Thyroid gland (tissue), 4 donors: Measurements from ENCODE around the gene JDP2. TPM values are rescaled to one million over a fixed set of nuclear protein-coding genes. Genes with fewer than 3 reads are reported as not detected.

ENCODE experiments used
- DNase-seq, 2 donors: peaks; one replicate each; pipeline ENCODE4 v3.0.0-alpha.2; 2019
- H3K27ac ChIP-seq, 3 donors: fragments of 200-600 bp; sonication (generic); 1 replicate in 2 of 3; 2 replicates in 1 of 3; pipeline ENCODE4 v1.5.1; 2016 to 2019; ENCODE audit warnings: mild to moderate bottlenecking in 1 of 3, moderate library complexity in 1 of 3
- H3K27me3 ChIP-seq: fragments of 200-600 bp; sonication (generic); one replicate; pipeline ENCODE4 v1.5.1; 2019
- H3K36me3 ChIP-seq, 2 donors: fragments of 200-600 bp; sonication (generic); one replicate each; pipeline ENCODE4 v1.5.1; 2016 to 2019
- H3K4me1 ChIP-seq, 2 donors: fragments of 200-600 bp; sonication (generic); one replicate each; pipeline ENCODE4 v1.5.1; 2017 to 2019
- H3K4me3 ChIP-seq, 3 donors: fragments of 200-600 bp; sonication (generic); replicated peaks in 1 of 3; 1 replicate in 2 of 3; 2 replicates in 1 of 3; pipeline ENCODE4 v1.5.1; 2016; ENCODE audit warnings: mild to moderate bottlenecking in 1 of 3
- H3K9me3 ChIP-seq: fragments of 200-600 bp; sonication (generic); one replicate; pipeline ENCODE4 v1.5.1; 2017
- POLR2A ChIP-seq, 2 donors: fragments of 450-650 bp; IDR thresholded peaks; one replicate each; pipeline ENCODE4 v1.6.1; 2017; ENCODE audit warnings: antibody characterized with exemption in 2 of 2, mild to moderate bottlenecking in 2 of 2, moderate library complexity in 1 of 2
- WGBS, 2 donors: methylation state at CpG; one replicate each; pipeline ENCODE4 v1.1.5; 2017; 5-methylcytosine and 5-hydroxymethylcytosine counted together
- intact Hi-C: fragments of 100-400 bp; cut with DNase I; formaldehyde crosslinking; loops from one replicate; pipeline ENCODE4 v1.15.1; 2023
- total RNA-seq, 4 donors: library from RNA; depleted of rRNA; stranded (reverse); fragments of >200 nt; gene quantifications; one replicate each; pipeline ENCODE4 v1.2.3, GENCODE V29; 2016
- TF ChIP-seq, protein P1 (sequence below), 6 experiments: fragments of 200-600 bp in 3 of 6; fragments of 450-650 bp in 3 of 6; sonication (generic) in 3 of 6; IDR thresholded peaks; one replicate each; pipeline ENCODE4 v1.5.1; 2016 to 2019; ENCODE audit warnings: antibody characterized with exemption in 6 of 6, mild to moderate bottlenecking in 2 of 6, inconsistent platforms in 1 of 6, moderate library complexity in 1 of 6

JDP2 gene
- total RNA-seq, 4 donors from 2014 or later: 24.2 to 54.6 (median 36.3) TPM

- Histone ChIP-seq H3K36me3 (peaks cover 0 to 7% of the 10 kb centered on the region in 2 donors), H3K4me3 (no peak overlapping the region), H3K9me3 (no peaks in the 10 kb centered on the region), H3K27ac (no peak overlapping the region), H3K27me3 (no peaks in the 10 kb centered on the region), H3K4me1 (no peaks in the 10 kb centered on the region)
- no peak for DNase-seq
- WGBS, 2 donors: 76 to 77% methylated on average over 11 of the region's 11 CpGs
- TF ChIP-seq, protein P1, sequence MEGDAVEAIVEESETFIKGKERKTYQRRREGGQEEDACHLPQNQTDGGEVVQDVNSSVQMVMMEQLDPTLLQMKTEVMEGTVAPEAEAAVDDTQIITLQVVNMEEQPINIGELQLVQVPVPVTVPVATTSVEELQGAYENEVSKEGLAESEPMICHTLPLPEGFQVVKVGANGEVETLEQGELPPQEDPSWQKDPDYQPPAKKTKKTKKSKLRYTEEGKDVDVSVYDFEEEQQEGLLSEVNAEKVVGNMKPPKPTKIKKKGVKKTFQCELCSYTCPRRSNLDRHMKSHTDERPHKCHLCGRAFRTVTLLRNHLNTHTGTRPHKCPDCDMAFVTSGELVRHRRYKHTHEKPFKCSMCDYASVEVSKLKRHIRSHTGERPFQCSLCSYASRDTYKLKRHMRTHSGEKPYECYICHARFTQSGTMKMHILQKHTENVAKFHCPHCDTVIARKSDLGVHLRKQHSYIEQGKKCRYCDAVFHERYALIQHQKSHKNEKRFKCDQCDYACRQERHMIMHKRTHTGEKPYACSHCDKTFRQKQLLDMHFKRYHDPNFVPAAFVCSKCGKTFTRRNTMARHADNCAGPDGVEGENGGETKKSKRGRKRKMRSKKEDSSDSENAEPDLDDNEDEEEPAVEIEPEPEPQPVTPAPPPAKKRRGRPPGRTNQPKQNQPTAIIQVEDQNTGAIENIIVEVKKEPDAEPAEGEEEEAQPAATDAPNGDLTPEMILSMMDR (IDR thresholded peaks at IDR 0.05): no peak
- no peak for TF ChIP-seq POLR2A (IDR thresholded peaks at IDR 0.05)
- intact Hi-C loops: no loop called here
Observed at GRCh38 chr14:75476274-75476995, 48.6 kb downstream of the JDP2 start.

DNA sequence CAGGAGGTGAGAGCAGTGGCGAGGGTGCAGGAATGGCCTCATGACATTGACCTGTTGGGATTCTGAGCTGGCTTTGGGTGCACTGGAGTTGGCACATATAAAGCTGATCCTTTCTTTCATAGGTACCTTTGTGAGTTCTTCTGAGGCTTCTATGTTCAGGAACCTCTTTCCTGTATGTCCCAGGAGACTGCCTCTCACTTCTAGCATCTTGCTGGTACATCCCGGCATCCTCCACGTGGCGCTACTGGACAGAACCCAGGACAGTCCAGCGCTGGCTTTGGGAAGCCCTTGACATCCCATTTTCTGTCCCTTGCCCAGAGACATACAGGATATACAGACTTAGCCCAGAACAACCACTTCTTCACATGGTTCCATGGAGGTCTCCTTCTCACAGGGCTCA lies 50.1 kb downstream of the JDP2 start:
- intact Hi-C loops: no loop called here
- H3K36me3 ChIP-seq: no peaks in the 10 kb centered on the region
- H3K4me3 ChIP-seq: no peak overlapping the region
- no peaks in the 10 kb centered on the region for H3K27me3 ChIP-seq
- TF ChIP-seq, protein P1 (IDR thresholded peaks at IDR 0.05): no peak
- no peak for TF ChIP-seq POLR2A (IDR thresholded peaks at IDR 0.05)
- no peaks in the 10 kb centered on the region for H3K9me3 ChIP-seq
- DNase-seq: no peak
- no peaks in the 10 kb centered on the region for H3K4me1 ChIP-seq
- WGBS, 2 donors: 86 to 94% methylated on average over 5 of the region's 5 CpGs
- no peak overlapping the region for H3K27ac ChIP-seq

GRCh38 chr14:75479770-75480600 lies 52.2 kb downstream of the JDP2 start:
- Histone ChIP-seq H3K9me3 (no peaks in the 10 kb centered on the region), H3K27me3 (no peaks in the 10 kb centered on the region), H3K4me1 (no peaks in the 10 kb centered on the region), H3K27ac (no peak overlapping the region), H3K36me3 (no peaks in the 10 kb centered on the region), H3K4me3 (no peak overlapping the region)
- 49% methylated on average over 11 of the region's 11 CpGs for WGBS, 2 donors
- TF ChIP-seq, protein P1 (IDR thresholded peaks at IDR 0.05): no peak
- no peak for TF ChIP-seq POLR2A (IDR thresholded peaks at IDR 0.05)
- intact Hi-C loops: loop anchor here (10.0 kb wide), 2 partner anchors 85 to 345 kb away; no protein-coding TSS in a partner anchor
- no peak for DNase-seq

- no peaks in the 10 kb centered on the region for H3K36me3 ChIP-seq
- H3K4me1 ChIP-seq: no peaks in the 10 kb centered on the region
- TF ChIP-seq POLR2A (IDR thresholded peaks at IDR 0.05): no peak
- TF ChIP-seq, protein P1 (IDR thresholded peaks at IDR 0.05): no peak
- H3K4me3 ChIP-seq: no peak overlapping the region
- H3K27me3 ChIP-seq: no peaks in the 10 kb centered on the region
- H3K27ac ChIP-seq: no peak overlapping the region
- 93 to 100% methylated on average over 3 to 4 of the region's 4 CpGs for WGBS, 2 donors
- intact Hi-C loops: loop anchor here (10.0 kb wide), 2 partner anchors 88 to 348 kb away; no protein-coding TSS in a partner anchor
- DNase-seq: no peak
- no peaks in the 10 kb centered on the region for H3K9me3 ChIP-seq
Observed at GRCh38 chr14:75482366-75482765, 54.5 kb downstream of the JDP2 start.
